ENCODE data around the gene ELK3. TPM values are rescaled to one million over a fixed set of nuclear protein-coding genes. Genes with fewer than 3 reads are reported as not detected.

The ELK3 gene
- total RNA-seq, 1 donor from 2014 or later, result 70.6 TPM

DNA sequence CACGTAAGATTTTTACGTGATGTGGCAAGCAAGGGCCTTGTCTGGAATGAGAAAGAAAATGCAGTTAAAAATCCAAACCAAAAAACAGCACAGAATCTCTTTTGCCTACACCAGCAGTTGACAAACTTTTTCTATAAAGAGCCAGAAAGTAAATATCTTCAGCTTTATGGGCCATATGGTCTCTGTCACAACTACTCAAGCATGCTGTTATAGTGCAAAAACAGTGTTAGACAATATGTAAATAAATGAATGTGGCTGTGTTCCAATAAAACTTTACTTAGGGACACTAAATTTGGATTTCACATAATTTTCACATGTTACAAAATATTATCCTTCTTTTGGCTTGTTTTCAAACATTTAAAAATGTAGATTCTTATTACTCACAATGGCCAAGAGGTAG lies 6.2 kb upstream of the ELK3 start:
- no peak for DNase-seq (ENCODE audit: extremely low read depth, low read depth, low spot score)

GRCh38 chr12:96189781-96190180 lies 4.4 kb upstream of the ELK3 start:
- DNase-seq (ENCODE audit: extremely low read depth, low read depth, low spot score), result no peak

- DNase-seq (ENCODE audit: extremely low read depth, low read depth, low spot score), result no peak
These were observed 3.6 kb upstream of the ELK3 start for GRCh38 chr12:96190413-96191108.

GRCh38 chr12:96192926-96193573 lies 1.1 kb upstream of the ELK3 start:
- no peak for DNase-seq (ENCODE audit: extremely low read depth, low read depth, low spot score)

DNA sequence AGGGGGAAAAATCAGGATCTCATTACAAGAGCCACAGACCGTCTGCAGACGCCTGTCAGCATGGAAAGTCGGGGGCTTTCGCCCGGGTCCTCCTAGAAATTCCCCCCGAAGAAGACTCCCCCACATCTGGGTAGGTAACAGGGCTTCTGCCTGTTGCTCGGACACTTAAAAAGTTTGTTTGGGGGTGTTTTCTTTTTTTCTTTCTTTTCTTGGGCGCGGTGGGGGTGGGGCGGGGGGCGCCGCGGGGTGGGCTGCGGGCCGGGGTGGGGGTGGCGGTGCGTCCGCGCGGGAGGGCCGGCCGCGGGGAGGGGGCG lies 358 bp downstream of the ELK3 start:
- DNase-seq (ENCODE audit: extremely low read depth, low read depth, low spot score), result no peak

GRCh38 chr12:96194971-96195844 lies 1.0 kb downstream of the ELK3 start:
- no peak for DNase-seq (ENCODE audit: extremely low read depth, low read depth, low spot score)

GRCh38 chr12:96195845-96196451 lies 1.8 kb downstream of the ELK3 start:
- no peak for DNase-seq (ENCODE audit: extremely low read depth, low read depth, low spot score)

GRCh38 chr12:96196781-96197180 lies 2.6 kb downstream of the ELK3 start:
- no peak for DNase-seq (ENCODE audit: extremely low read depth, low read depth, low spot score)

DNA sequence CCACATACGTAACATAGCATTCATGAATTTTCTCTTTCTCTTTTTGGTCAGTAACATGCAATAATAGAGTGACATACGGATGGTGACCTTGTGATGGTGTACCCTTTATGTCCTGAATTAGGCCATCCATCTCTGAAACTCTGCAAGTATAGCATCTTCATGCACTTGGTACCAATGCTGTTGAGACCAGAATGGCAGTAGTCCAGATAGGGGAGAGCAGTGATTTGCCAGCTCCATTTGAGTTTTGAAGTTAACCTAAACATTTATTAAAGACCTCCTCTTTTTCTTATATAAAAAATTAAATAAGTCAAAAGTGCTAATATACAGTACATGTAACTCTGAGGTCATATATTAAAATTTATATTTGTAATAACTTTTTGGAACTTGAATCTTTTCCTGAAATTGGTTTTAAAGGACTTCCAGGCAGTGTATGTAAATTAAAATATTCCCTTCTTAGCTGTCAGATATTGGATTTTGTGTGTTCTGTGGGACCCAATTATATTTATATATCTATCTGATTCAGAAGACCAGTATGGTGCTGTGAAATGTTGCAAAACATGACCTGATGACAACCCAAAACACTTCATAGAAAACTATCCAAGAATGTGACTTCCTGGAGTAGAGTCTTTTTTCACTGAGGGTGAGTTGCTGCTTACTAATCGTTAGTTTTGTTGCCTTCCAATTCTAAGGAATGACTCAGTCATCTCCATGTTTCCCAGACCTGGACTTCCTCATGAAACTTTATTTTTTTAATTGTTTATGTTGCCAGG lies 3.5 kb downstream of the ELK3 start:
- DNase-seq (ENCODE audit: extremely low read depth, low read depth, low spot score), result no peak

DNA sequence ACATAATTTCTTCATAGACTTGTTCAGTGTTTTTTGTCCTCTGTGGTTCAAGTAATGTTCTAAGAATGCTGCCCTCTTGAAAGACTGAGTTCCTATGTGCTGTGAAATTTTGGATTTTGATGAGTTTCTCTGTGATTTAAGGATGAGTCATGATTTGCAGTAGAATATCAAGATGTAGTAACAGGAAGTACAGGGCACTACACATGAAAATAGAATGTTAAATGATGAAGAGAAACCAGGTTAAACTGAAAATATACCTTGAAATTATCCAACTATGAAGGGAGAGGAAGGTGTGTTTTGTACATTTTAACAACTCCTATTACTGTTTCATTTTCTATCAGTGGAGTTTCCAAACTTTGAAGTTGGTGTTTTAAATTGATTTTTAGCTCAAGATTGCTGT lies 4.8 kb downstream of the ELK3 start:
- DNase-seq (ENCODE audit: extremely low read depth, low read depth, low spot score), result no peak

DNA sequence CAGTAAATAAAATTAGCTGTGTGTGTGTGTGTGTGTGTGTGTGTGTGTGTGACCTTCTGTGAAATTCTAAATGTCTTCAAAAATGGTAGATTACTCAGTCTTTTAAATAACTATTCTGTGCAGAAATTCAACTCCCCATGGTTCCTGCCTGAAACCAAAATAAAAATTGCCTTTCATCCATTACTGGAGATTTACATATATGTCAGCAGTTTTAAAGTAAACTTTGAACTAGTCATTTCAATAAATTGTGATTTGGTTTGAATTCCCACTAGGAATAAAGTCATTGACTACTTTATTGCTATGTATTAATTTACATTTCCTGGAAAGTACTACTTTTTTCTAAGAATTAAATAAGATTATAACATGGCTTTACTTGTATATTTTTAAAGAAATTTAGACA lies 5.3 kb downstream of the ELK3 start:
- no peak for DNase-seq (ENCODE audit: extremely low read depth, low read depth, low spot score)

DNA sequence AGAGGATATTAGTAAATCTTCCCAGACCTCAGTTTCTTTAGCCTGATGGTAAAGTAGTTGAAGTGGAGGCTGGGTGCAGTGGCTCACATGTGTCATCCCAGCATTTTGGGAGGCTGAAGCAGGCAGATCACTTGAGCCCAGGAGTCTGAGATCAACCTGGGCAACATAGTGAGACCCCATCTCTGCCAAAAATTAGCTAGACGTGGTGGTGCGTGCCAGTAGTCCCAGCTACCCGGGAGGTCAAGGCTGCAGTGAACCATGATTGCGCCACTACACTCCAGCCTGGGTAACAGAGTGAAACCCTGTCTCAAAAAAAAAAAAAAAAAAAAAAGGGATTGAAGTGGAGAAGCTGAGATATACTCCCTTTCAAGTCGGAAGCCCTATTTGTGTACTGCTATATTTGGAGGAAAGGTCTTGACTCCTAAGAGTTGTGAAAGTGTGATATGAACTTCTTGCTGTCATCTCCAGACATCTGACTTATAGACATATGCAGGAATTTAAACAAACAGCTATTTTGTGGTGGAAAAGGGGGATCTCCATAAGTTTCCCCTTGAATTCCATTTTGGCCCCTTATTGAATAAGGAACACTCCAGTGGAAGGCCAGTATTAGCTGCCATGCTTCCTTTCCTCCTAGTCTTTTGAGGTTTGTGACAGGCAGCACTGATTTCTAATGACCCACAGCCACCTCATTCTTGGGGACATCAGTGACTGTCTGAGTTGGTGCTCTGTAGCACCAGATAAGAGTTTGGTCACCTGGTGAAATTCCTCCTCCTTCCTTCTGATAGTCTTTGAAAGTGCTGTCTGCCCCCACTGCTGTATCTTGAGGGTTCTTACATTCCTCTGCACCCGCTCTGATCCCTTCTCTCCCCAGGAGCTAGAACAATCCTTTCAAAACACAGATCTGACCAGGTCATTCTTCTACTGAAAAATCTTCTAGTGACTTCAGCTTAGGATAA lies 7.4 kb downstream of the ELK3 start:
- DNase-seq (ENCODE audit: extremely low read depth, low read depth, low spot score), result no peak

GRCh38 chr12:96204381-96204780 lies 10.2 kb downstream of the ELK3 start:
- no peak for DNase-seq (ENCODE audit: extremely low read depth, low read depth, low spot score)

GRCh38 chr12:96205908-96206307 lies 11.7 kb downstream of the ELK3 start:
- no peak for DNase-seq (ENCODE audit: extremely low read depth, low read depth, low spot score)

GRCh38 chr12:96206936-96207662 lies 12.9 kb downstream of the ELK3 start:
- DNase-seq (ENCODE audit: extremely low read depth, low read depth, low spot score), result no peak

DNA sequence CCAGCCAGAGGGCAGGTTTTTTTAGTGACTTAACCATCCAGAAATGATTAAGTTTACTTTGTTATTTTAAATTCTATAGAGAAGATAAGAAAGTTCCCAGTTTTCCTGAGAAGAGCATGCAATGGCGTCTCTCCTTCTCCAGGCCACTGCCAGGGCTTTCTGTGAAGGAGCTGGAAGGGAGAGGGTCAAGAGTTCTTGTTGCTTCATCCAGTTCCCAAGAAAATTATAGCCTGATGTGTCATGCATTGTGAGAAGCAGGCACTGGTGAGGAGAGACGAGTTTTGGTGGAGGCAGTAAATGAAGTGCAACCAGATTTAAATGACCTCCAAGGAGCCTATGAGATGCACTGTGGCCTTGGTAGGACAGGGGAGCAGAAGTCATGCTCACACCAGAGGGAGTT lies 14.2 kb downstream of the ELK3 start:
- DNase-seq (ENCODE audit: extremely low read depth, low read depth, low spot score), result no peak

GRCh38 chr12:96208801-96209549 lies 14.8 kb downstream of the ELK3 start:
- no peak for DNase-seq (ENCODE audit: extremely low read depth, low read depth, low spot score)

DNA sequence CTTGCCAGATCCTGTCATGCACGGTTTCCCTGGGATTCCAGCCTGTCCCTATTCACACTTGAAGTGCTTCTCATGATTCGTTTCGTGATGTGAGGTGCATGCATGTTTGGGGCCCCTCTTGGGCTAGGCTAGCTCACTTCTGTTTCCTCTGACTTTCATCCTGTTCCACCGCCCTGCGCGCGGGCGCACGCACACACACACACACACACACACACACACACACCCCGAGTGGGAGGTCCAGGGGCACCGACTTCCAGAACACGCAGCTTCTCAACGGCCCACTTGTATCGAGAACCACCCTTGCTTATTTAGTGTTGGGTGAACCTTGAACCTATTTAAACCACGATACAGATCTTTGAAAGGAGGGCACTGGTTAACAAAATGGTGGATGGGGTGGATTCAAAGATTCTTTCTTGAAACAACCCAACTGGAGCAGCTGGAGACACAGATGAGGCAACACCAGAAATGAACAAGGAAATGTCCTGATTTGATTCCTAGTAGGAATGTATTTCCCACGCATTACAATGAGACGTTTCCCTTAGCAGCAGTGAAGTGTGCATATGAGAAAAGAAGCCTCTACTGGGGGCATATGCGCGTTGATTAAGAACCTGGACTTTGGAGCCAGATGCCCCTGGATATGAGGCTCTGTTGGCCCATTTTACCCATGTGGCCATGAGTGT lies 16.3 kb downstream of the ELK3 start:
- DNase-seq (ENCODE audit: extremely low read depth, low read depth, low spot score), result no peak
